HTERT RPE-1 (cell line): ENCODE measurements around the gene TTC21A.
"Not testable (repeated sequence)": the region's sequence is repeated elsewhere in the genome, so short reads cannot be mapped to it uniquely, and the experiment has no call there.

ENCODE experiments used
- in situ Hi-C: fragments of 300-500 bp; cut with MboI; formaldehyde crosslinking; loops from 4 replicates; pipeline ENCODE4 v1.14.3; 2020; ENCODE audit warnings: low sequenced_read_pairs

TTC21A gene

GRCh38 chr3:39149498-39150147, 42.1 kb downstream of the TTC21A start:
- in situ Hi-C loops = no loop called here

DNA sequence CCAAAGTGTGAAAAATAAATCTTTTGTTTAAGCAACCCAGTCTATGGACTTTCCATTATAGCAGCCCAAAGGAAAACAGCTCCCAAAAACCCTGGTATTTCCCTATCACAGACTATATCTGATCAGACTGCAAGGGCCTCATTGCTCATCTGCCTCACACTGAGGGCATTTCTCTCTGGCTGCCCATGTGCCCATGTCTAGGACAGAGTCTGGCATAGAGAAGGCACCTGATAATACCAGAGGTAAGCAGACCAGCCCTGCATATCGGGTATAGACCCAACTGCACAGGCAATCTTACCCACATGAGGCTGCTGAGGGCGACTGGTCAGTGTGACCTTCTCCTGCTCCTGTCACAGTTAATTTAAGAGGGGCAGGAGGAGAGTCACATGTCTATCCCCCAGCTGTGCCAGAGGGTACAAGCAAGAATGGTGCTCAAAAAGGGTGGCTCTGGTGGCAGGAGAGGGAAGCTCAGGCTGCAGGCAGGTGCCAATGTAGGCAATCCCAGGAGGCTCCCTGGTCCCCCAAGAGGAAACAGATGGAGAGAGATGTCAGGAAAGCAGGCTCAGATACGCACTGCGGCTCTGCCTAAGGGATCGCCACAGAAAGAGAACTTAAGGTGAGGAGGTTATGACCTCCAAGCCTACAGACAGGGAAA, 42.8 kb downstream of the TTC21A start:
- in situ Hi-C loops = no loop called here

DNA sequence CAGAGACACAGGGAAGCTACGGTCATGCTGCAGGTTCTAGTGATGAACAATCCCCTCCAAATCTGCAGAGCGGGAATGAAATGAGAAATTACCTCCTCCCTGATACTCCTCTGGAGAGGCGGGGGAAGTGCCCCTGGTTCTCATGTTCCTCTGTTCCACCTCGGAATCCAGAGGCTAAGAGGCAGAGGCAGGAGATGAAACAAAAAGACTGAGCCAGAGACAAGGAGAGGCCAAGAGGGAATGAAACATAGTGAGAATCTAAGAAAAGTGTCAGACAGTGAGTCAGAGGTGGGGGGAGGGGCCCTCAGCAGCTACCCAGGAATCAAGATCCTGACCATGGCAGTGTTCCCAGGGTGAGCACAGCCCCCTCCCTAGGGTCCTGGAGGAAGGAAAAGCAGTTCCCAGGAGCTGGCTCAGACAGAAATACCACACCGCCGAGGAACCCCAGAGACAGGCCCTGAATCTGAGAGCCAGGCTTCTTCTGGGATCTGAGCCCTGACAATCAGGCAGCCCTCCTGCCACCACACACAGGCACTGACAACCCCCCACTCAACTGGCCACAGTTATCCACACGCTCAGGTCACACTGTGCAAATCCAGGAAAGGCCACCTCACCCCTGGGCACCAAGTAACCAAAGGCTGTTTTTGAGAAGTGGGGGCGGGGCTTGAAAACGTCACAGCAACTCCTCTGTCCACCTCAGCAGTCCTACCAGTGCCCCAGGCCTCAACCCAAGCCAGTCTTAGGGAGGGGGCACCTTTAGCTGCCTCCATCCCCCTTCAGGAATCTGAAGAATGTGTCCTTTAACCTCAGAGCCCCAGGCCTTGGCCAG, 43.5 kb downstream of the TTC21A start:
- in situ Hi-C loops = no loop called here

DNA sequence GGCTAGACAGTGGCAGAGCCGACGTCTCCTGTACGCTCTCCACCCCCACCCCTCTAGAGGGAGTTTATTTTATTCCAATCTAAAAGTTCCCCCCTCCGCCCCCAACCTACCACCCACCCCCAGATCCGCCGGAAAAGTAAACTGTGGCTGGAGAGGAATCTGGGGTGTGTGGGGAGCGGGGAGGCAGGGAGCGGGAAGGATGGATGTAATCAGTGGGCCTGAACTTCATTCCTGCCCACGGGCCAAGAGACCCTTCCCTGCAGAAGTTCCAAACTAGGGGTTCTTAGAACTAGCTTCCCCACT, 46.4 kb downstream of the TTC21A start:
- in situ Hi-C loops = no loop called here

DNA sequence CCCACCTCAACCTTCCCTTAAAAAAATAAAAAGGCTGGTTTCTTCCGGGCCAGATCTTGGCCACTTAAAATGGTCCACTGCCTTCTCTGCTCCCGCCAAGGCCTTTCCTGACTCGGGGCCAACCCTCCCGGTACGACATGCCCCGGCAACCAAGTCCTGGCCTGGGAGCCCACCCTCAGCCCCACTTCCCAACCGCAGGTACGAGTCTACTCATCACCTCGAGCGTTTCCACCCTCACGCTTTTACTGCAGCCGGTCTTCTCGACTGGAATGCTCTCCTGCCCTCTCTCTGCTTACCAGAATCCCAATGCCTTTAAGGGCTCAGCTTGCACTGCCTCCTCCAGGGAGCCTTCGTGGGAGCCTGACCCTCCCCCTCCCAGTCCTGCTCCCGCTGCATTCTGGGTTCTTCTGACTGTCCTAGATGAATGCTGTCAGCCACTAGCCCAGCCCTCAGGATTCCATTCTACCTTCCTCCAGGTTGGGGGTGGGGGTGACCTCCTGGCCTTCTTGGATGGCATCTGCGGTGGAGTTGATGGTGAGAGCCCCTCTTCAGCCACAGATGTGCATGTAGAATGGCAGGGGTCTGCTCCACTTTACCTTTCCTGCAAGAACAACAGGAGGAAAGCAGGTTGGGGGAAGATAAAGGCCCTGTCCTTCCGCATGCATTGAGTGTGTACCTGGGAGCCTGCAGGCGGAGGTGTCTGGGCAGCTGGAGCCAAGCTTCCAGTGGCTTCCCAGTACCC, 47.0 kb downstream of the TTC21A start:
- in situ Hi-C loops = no loop called here

- in situ Hi-C loops = no loop called here
These were observed 48.9 kb downstream of the TTC21A start for GRCh38 chr3:39156421-39156820.

GRCh38 chr3:39157359-39157758, 49.9 kb downstream of the TTC21A start:
- in situ Hi-C loops = no loop called here

DNA sequence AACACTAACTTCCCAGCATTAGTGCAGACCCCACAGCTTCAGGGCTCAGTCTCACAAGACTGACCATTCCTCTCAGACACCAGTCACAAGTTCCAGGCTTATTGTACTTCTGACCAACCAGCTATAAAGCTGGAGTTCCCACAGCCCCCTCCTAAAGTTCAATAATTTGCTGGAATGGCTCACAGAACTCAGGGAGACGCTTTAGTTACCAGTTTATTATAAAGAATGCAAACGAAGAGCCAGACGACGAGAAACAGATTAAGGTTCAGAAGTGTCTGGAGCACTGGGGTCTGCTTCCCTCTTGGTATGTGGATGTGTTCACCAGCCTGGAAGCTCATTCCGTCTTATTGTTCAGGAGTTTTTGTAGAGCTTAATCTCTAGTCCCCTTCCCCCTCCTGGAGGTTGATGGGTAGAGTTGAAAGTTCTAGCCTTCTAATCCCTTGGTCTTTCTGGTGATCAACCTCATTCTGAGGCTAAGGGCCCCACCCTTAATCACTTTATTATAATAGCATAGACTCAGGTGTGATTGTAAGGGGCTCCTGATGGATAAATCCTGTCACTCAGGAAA, 50.8 kb downstream of the TTC21A start:
- in situ Hi-C loops = no loop called here

DNA sequence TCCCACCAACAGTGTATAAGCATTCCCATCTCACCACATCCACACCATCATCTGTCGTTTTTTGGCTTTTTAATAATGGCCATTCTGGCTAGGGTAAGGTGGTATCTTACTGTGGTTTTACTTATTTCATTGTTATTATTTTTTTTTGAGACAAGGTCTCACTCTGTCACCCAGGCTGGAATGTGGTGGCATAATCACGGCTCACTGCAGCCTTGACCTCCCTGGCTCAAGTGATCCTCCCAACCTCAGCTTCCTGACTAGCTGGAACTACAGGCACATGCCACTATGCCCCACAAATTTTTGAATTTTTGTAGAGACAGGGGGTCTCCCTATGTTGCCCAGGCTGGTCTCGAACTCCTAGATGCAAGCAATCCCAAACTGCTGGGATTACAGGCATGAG, 56.9 kb downstream of the TTC21A start:
- in situ Hi-C loops = no loop called here

GRCh38 chr3:39165518-39165917, 58.0 kb downstream of the TTC21A start:
- in situ Hi-C loops = no loop called here

- in situ Hi-C loops = no loop called here
These were observed 58.7 kb downstream of the TTC21A start for GRCh38 chr3:39166134-39166710.

DNA sequence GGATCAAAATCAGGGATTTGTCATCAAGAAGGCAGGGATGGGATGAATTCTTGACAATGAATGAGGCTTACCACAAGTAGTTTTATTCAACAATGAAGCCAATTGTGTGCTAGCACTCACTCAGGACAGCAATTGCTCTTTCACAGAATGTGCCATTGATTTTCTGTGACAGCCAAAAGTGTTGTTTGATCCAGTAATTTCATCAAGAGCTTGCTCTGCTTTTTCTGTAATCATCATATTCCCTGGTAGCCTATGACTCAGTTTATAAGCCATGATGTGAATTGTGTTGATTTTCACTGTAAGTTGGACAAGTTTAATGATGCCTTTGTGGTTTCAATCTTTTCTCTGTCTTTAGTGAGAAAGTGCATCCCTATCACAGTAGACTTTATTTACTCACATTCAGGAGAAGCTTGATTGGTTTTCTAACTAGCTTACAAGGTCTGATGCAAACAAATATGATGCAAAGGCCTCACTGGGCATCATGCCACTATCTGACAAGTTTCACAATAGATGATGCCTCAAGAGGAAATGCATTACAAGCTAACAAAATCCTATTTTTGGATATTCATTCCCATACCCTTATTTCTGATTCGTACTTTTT, 59.6 kb downstream of the TTC21A start:
- in situ Hi-C loops = no loop called here

DNA sequence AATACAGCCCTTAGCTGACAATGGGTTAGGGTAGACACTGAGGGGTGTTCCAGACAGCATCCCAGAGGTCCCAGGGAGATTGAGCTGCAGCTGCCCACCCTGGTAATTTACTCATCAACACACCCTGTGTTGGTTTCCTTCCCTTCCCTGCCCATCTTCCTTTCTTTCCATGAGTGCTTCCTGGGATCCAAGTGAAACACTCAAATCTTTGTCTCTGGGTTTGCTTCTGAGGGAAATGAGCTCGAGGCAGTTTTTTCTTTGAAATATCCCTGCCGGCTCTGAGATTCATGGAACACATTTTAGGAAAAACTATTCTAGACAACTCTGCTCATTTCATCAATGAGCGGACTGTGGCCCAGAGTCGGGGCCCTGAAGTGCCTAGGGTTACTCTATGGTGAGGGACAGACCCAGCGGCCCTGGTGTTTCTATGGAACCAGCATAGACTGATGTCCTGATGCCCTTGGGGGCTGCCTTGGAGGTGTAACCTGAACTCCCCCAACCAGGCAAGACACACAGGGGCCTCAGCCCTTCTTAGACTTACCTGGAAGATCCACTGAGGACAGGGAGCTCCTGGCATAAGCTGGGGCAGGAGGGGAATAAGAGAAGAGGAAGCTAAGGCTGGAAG, 60.8 kb downstream of the TTC21A start:
- in situ Hi-C loops = no loop called here

DNA sequence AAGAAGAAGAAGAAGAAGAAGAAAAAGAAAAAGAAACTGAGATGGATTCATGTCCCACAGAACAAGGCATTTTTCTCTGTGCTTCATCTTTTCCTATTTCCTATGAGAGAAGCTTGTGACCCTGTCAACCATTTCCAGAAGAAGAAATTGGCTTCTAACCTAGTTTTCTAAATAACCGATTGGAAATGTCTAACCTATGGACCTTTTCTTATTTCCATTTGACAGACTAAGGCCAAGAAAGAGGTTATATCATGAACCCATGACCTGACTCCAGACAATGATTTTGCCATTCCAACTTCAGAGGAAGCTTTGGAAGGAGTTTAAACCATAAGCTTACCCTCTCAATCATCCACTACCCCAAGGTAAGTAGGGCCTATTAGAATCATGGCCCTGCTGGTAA, 62.2 kb downstream of the TTC21A start:
- in situ Hi-C loops = no loop called here

DNA sequence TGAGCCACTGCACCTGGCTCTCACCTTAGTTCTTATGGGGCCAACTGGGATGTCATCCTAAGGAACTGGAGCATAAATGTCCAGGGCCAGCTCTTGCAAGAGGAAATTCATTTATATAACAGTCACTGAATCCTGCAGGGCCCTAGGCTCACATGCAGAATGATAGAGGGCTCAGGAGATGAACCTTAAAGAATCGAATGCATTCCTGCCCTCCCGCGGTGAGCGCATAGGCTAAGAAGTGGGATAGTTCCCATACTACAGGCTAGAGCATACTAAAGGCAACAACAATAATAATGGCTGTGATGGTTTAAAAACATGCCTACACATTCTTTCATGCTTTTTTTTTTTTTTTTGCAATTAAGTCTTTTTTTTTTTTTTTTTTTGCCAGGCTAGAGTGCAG, 63.0 kb downstream of the TTC21A start:
- in situ Hi-C loops = no loop called here

DNA sequence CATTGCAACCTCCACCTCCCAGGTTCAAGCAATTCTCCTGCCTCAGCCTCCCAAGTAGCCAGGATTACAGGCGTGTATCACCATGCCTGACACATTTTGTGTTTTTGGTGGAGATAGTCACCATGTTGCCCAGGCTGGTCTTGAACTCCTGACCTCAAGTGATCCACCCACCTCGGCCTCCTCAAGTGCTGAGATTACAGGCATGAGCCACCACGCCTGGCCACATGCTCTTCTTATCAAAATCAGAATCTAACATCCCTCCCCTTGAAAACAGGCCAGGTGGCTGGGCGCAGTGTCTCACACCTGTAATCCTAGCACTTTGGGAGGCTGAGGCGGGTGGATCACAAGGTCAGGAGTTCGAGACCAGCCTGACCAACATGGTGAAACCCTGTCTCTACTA, 63.4 kb downstream of the TTC21A start:
- in situ Hi-C loops = not testable (repeated sequence)

DNA sequence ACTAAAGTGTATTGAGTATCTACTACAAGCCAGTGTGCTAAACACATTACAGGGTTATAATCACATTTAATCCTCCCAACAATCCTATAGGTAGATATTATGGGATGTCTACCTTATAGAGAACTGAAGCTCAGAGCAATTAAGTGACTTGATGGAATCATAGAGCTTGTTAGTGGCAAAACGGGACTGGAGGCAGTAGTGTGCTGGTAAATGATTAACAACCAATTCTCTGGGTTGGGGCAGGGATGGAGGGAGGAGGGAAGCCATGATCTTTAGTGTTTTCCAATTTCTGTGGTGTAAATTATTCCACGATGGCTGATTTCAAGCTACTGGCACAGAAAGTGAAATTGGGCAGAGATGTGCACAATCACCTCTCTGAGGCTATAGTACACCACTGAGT, 64.4 kb downstream of the TTC21A start:
- in situ Hi-C loops = no loop called here

GRCh38 chr3:39173318-39174125, 66.0 kb downstream of the TTC21A start:
- in situ Hi-C loops = no loop called here

- in situ Hi-C loops = no loop called here
These were observed 68.7 kb downstream of the TTC21A start for GRCh38 chr3:39176025-39176714.
